ENCODE measurements around the gene FITM2. TPM values are rescaled to one million over a fixed set of nuclear protein-coding genes. Genes with fewer than 3 reads are reported as not detected.
"Not testable (repeated sequence)": the region's sequence is repeated elsewhere in the genome, so short reads cannot be mapped to it uniquely, and the experiment has no call there.

Gene FITM2
- total RNA-seq, 1 donor from 2014 or later, result 8.7 TPM

- DNase-seq (ENCODE audit: low spot score), result no peak
Measured at GRCh38 chr20:44331201-44331600, 20.2 kb upstream of the FITM2 start.

- DNase-seq (ENCODE audit: low spot score), result no peak
Measured at GRCh38 chr20:44328428-44328827, 17.4 kb upstream of the FITM2 start.

- DNase-seq (ENCODE audit: low spot score), result not testable (repeated sequence)
Measured at GRCh38 chr20:44327748-44328147, 16.7 kb upstream of the FITM2 start.

- no peak for DNase-seq (ENCODE audit: low spot score)
Measured at GRCh38 chr20:44326391-44327159, 15.6 kb upstream of the FITM2 start.

- DNase-seq (ENCODE audit: low spot score), result no peak
Measured at GRCh38 chr20:44324343-44324742, 13.3 kb upstream of the FITM2 start.

- no peak for DNase-seq (ENCODE audit: low spot score)
Measured at GRCh38 chr20:44319839-44320422, 8.9 kb upstream of the FITM2 start.

GRCh38 chr20:44314870-44315269, 3.9 kb upstream of the FITM2 start:
- no peak for DNase-seq (ENCODE audit: low spot score)

- DNase-seq (ENCODE audit: low spot score), result peak; percentile 95
Measured at GRCh38 chr20:44309763-44310663, 989 bp downstream of the FITM2 start.

GRCh38 chr20:44306927-44307326, 4.1 kb downstream of the FITM2 start:
- DNase-seq (ENCODE audit: low spot score), result no peak

GRCh38 chr20:44304383-44304782, 6.6 kb downstream of the FITM2 start:
- no peak for DNase-seq (ENCODE audit: low spot score)

- DNase-seq (ENCODE audit: low spot score), result no peak
Measured at GRCh38 chr20:44302736-44303135, 8.3 kb downstream of the FITM2 start.

- no peak for DNase-seq (ENCODE audit: low spot score)
Measured at GRCh38 chr20:44302026-44302669, 8.9 kb downstream of the FITM2 start.

GRCh38 chr20:44301285-44301684, 9.7 kb downstream of the FITM2 start:
- no peak for DNase-seq (ENCODE audit: low spot score)

GRCh38 chr20:44299011-44299535, 11.9 kb downstream of the FITM2 start:
- not testable (repeated sequence) for DNase-seq (ENCODE audit: low spot score)

- DNase-seq (ENCODE audit: low spot score), result no peak
Measured at GRCh38 chr20:44297721-44298120, 13.3 kb downstream of the FITM2 start.

GRCh38 chr20:44296011-44296410, 15.0 kb downstream of the FITM2 start:
- DNase-seq (ENCODE audit: low spot score), result no peak

GRCh38 chr20:44291754-44292153, 19.2 kb downstream of the FITM2 start:
- no peak for DNase-seq (ENCODE audit: low spot score)

GRCh38 chr20:44288252-44288651, 22.8 kb downstream of the FITM2 start:
- DNase-seq (ENCODE audit: low spot score), result no peak

GRCh38 chr20:44287272-44288097, 23.5 kb downstream of the FITM2 start:
- DNase-seq (ENCODE audit: low spot score), result no peak

GRCh38 chr20:44284032-44284431, 27.0 kb downstream of the FITM2 start:
- DNase-seq (ENCODE audit: low spot score), result no peak

- no peak for DNase-seq (ENCODE audit: low spot score)
Measured at GRCh38 chr20:44282192-44282591, 28.8 kb downstream of the FITM2 start.
